ENCODE results near the gene PRTG. TPM values are rescaled to one million over a fixed set of nuclear protein-coding genes. Genes with fewer than 3 reads are reported as not detected.

PRTG gene
- total and polyA plus RNA-seq, 2 donors (not counting 3 experiments of a cell fraction or from before 2014, with no cell fraction given): 3.4 to 12.4 TPM

DNA sequence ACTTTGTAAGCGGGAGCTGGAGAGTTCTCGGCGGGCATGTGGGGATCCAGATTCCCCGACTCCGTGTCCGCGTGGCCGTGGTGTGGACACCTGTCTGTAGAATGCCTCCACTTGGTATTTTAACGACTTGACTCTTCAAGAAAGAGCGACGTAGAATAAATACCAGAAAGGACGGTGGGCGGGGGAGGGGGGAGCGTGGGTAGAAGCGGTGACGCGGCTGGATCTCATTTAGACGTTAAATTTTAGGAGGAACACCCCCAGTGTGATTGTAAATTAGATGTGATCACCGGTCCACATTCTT, 154.2 kb downstream of the PRTG start:
- BruUV-seq (replicated peaks): no TSS peak
- no peak for DNase-seq (ENCODE audit: low read depth, low spot score)
- H3K27me3 ChIP-seq (ENCODE audit: control insufficient read depth in 2 of 2, insufficient read depth in 2 of 2, low read length in 2 of 2): no peaks in the 10 kb centered on the region
- H3K9me1 ChIP-seq (replicated peaks; ENCODE audit: control insufficient read depth, extremely low read depth, insufficient read depth, low read length): no peaks in the 10 kb centered on the region
- peak overlapping the region; percentile 25 to 65 (median 44) for H3K4me3 ChIP-seq (replicated peaks in 1 of 3; ENCODE audit: insufficient read depth in 1 of 3, low read depth in 1 of 3, low read length in 3 of 3)
- TF ChIP-seq GATA2 (IDR thresholded peaks at IDR 0.05; ENCODE audit: insufficient read depth, insufficient read length, low read depth, low read length): no peak
- no peak for TF ChIP-seq POLR2A (IDR thresholded peaks at IDR 0.05; ENCODE audit: low read depth, low read length)
- TF ChIP-seq FOS (IDR thresholded peaks at IDR 0.05; ENCODE audit: borderline replicate concordance, insufficient read depth, low read length): no peak
- TF ChIP-seq, protein P1, sequence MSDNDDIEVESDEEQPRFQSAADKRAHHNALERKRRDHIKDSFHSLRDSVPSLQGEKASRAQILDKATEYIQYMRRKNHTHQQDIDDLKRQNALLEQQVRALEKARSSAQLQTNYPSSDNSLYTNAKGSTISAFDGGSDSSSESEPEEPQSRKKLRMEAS (IDR thresholded peaks at IDR 0.05; ENCODE audit: insufficient read depth, insufficient read length): no peak
- no peak for TF ChIP-seq JUN (IDR thresholded peaks at IDR 0.05; ENCODE audit: borderline replicate concordance, insufficient read depth, insufficient read length, low read depth)
- TF ChIP-seq, protein P2, sequence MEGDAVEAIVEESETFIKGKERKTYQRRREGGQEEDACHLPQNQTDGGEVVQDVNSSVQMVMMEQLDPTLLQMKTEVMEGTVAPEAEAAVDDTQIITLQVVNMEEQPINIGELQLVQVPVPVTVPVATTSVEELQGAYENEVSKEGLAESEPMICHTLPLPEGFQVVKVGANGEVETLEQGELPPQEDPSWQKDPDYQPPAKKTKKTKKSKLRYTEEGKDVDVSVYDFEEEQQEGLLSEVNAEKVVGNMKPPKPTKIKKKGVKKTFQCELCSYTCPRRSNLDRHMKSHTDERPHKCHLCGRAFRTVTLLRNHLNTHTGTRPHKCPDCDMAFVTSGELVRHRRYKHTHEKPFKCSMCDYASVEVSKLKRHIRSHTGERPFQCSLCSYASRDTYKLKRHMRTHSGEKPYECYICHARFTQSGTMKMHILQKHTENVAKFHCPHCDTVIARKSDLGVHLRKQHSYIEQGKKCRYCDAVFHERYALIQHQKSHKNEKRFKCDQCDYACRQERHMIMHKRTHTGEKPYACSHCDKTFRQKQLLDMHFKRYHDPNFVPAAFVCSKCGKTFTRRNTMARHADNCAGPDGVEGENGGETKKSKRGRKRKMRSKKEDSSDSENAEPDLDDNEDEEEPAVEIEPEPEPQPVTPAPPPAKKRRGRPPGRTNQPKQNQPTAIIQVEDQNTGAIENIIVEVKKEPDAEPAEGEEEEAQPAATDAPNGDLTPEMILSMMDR (IDR thresholded peaks at IDR 0.05; ENCODE audit: extremely low read depth in 1 of 2, insufficient read depth in 1 of 2, low read depth in 1 of 2, low read length in 2 of 2): no peak
- TF ChIP-seq MYC (IDR thresholded peaks at IDR 0.05; ENCODE audit: low read depth, low read length): no peak
- no peak for TF ChIP-seq EZH2 (IDR thresholded peaks at IDR 0.05; ENCODE audit: borderline replicate concordance, low read depth, low read length, severe bottlenecking)
- no peak for TF ChIP-seq POLR2AphosphoS5 (IDR thresholded peaks at IDR 0.05; ENCODE audit: insufficient read depth, low read depth, low read length)
- no peaks in the 10 kb centered on the region for H3K9me3 ChIP-seq (replicated peaks; ENCODE audit: control insufficient read depth, insufficient read depth, low read length)
- no peaks in the 10 kb centered on the region for H4K20me1 ChIP-seq (replicated peaks; ENCODE audit: control insufficient read depth, extremely low read depth, insufficient read depth, low read length)
- H3K4me1 ChIP-seq (ENCODE audit: control insufficient read depth, extremely low read depth, insufficient read depth, low read length): peaks cover 8% of the 10 kb centered on the region
- CTCF ChIA-PET: interaction anchor here (0.7 to 2.0 kb wide), 3 partner anchors 39 to 258 kb away, joined by 3 to 7 read pairs (median 5); no protein-coding TSS in a partner anchor
- H3K79me2 ChIP-seq (ENCODE audit: control insufficient read depth, insufficient read depth, low read length): no peaks in the 10 kb centered on the region
- peak overlapping the region; percentile 13 for H3K27ac ChIP-seq (ENCODE audit: insufficient read depth, low read depth, low read length)
- peak overlapping the region; percentile 96 for H2AFZ ChIP-seq (ENCODE audit: low read depth, low read length)
- no peak for FAIRE-seq
- H3K4me2 ChIP-seq (ENCODE audit: insufficient read depth, low read length): peak overlapping the region; percentile 80
- dilution Hi-C loops (cut with MboI; ENCODE audit: extremely low pct_ligation_motif_present, low sequenced_read_pairs): no loop called here
- intact Hi-C loops (cut with micrococcal nuclease): loop anchor here (1.0 to 2.0 kb wide), 3 partner anchors 62 to 309 kb away; no protein-coding TSS in a partner anchor
- H3K36me3 ChIP-seq (ENCODE audit: control insufficient read depth in 2 of 2, extremely low read depth in 1 of 2, insufficient read depth in 2 of 2, low read length in 2 of 2): no peaks in the 10 kb centered on the region
- POLR2A ChIA-PET: no interaction called here
- H3K9ac ChIP-seq (replicated peaks; ENCODE audit: extremely low read depth, insufficient read depth, low read length): peak overlapping the region; percentile 68

All from endothelial cell of umbilical vein (primary cell).